T-helper 22 cell (primary cell): ENCODE data around the gene NAA15.
"Not testable (repeated sequence)": the region's sequence is repeated elsewhere in the genome, so short reads cannot be mapped to it uniquely, and the experiment has no call there.

Experiments
- DNase-seq: peaks from one replicate; pipeline ENCODE4 v3.0.0-alpha.2; 2020; ENCODE audit warnings: low read depth

NAA15 gene

DNA sequence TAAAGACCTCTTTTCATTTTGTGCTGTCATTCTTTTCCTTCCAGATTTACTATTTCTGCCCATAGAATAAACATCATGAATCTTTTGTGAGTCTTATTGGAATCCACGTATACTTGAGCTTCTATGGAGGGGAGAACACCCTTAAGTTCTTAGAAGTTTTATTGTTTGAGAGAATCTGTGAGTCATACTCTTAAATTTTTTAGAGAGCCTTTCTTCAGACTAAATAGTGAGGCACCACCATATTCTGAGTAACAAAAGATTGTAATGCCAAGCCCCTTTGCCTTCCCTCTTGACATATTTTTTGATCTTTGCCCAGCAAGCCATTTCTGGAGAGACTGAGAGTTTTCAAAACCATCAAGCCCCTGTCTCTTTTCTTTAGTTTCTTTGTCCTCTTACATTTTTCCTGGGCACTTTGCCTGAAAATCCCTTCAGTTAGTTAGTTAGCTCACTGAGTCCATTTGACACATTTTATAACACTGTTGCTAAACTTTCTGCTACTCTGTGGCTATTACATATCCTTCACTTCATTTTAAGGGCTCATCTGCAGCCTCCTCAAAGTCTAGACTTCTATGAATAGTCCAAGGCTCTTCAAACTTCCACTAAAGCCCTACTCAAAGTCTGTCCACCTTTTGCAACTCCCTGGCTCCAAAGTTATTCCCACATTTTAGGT lies 66.3 kb downstream of the NAA15 start:
- no peak for DNase-seq

DNA sequence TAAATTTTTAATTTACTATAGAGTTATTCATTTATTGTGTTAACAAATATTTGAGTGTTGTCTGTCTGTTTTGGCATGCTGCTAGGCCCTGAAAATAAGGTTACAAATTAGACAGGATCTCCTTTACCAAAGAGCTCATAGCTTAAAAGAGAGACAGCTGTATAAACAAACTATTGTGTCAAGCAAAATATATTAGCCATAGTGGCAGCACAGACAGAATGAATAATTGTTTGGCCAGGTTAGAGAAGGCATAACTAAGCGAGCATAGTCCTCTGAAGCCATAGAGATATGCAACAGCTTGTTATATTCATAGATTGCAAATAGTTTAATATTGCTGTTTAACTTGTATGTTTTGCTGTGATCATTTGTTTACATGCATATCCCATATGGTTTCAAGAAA lies 67.7 kb downstream of the NAA15 start:
- DNase-seq: no peak

GRCh38 chr4:139374251-139374650 lies 72.9 kb downstream of the NAA15 start:
- DNase-seq: no peak

GRCh38 chr4:139386421-139386820 lies 85.1 kb downstream of the NAA15 start:
- no peak for DNase-seq

DNA sequence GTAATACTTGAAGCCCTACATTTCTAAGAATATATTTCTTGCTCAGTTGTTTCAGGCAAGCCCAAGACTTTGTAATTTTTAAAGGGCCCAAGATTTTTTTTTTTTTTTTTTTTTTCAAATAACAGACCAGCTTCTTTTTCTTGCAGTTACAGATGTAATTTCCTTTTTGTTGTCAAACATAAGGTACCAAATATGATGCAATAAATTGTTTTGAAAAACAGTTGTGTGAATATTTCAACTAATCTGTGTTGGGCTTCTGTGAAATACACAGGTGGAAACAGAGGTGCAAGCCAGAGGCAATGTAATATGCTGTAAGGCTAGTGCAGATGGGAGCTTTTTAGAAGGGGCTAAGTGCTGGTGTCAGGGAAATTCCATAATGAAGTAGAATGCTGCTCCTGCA lies 87.8 kb downstream of the NAA15 start:
- DNase-seq: no peak

DNA sequence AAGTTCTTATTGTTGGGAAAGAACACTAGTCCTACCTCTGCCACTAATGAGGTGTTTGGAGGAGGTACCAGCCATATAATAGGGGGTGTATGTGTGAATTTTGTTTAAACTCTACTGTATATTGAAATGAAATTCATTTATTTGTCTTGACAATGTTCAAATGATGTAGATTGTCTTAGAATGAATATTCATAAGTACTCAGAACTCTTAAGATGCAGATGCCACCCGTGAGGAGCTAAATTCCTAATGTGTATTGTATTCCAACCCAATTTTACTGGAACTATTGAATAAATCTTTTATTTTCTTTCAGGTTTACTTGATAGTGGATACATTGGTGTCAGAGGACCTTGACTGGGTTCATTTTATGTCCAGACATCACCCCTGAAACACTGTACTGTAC lies 88.7 kb downstream of the NAA15 start:
- DNase-seq: no peak

- no peak for DNase-seq
Measured at GRCh38 chr4:139391731-139392130, 90.4 kb downstream of the NAA15 start.

DNA sequence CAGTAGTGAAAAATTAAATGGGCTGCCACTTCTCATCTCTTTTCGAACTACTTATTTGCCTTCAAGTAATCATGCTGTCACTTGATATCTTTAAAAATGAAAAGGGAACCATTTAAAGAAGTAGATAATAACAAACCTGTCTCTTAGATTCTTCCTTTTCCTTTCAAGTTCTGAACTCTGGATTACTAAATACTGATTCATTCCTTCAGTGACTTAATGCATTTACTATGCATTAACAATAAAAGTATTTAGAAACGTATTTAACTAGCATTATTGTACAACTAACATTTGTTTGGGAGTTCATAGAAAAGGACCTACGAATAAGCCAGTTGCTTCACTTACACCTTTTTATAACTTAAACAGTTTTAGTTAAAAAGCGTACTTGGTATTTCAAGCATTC lies 91.5 kb downstream of the NAA15 start:
- DNase-seq: no peak

- DNase-seq: no peak
Measured at GRCh38 chr4:139401368-139401767, 100.1 kb downstream of the NAA15 start.

DNA sequence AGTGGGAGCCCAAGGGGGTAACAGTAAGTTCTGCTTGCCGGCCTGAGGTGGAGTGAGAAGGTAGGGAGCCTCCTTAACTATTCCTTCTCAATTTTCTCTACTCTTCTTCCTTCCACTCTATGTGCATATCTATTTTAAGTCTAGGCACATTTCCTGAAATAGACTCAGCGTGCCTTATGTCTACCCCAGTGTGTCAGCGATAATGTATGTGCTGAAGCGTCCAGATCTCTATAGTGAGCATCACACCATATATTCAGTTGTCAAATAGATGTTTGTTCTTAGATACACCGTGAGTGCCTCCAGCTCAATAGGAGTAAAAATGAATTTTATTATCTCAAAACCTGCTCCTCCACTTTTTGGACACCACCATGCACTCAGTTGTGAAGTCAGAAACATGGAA lies 101.1 kb downstream of the NAA15 start:
- no peak for DNase-seq

- no peak for DNase-seq
Measured at GRCh38 chr4:139403462-139403861, 102.2 kb downstream of the NAA15 start.

DNA sequence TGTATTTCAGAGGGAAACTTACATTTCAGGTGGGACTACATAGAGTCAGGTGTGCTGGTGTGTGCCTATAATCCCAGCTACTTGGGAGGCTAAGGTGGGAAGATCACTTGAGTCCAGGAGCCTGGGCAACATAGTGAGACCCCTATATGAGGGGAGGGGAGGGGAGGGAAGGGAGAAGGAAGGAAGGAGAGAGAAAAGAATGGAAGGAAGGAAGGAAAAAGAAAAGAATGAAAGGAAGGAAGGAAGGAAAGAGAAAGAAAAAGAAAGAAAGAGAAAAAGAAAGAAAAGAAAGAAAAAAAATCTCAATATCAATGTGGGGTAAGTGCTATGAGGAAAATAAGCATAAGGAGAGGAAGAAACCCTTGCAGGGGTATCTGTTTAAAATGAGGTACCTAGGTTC lies 109.0 kb downstream of the NAA15 start:
- DNase-seq: no peak

DNA sequence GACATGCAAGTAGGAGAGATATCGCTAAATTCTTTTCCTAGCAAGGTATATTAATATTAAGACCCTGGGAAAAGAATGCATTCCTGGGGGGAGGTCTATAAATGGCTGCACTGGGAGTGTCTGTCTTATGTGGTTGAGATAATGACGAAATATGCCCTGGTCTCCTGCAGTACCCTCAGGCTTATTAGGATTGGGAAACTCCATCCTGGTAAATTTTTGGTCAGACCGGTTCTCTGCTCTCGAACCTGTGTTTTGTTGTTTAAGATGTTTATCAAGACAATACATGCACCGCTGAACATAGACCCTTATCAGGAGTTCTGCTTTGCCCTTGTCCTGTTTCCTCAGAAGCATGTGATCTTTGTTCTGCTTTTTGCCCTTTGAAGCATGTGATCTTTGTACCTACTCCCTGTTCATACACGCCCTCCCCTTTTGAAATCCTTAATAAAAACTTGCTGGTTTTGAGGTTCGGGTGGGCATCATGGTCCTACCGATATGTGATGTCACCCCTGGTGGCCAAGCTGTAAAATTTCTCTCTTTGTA lies 113.4 kb downstream of the NAA15 start:
- DNase-seq: not testable (repeated sequence)

GRCh38 chr4:139416073-139416673 lies 114.9 kb downstream of the NAA15 start:
- no peak for DNase-seq

DNA sequence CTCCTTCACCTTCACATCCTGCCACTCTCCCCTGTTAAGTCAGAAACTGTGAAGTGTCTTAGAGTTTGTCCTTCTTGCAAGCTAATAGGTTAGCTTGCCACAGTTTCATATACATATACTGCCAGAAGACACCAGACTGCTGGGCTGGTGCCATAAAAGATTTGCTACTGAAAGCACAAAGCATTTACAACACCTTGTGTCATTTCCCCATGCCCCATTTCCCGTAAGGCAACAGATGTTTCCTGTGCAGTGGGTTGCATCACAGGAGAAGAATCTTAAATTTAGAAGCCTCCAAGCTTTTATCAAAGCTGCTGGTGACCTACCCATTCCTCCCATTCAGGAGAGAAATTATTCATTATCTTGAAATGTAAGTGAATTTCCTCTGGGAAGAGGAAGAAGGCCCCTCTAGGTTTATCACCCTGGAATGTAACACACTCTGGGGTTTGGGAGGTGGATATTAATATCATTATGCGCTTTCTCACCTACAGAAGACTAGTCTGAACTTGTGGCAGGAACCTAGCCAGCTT lies 118.1 kb downstream of the NAA15 start:
- no peak for DNase-seq

DNA sequence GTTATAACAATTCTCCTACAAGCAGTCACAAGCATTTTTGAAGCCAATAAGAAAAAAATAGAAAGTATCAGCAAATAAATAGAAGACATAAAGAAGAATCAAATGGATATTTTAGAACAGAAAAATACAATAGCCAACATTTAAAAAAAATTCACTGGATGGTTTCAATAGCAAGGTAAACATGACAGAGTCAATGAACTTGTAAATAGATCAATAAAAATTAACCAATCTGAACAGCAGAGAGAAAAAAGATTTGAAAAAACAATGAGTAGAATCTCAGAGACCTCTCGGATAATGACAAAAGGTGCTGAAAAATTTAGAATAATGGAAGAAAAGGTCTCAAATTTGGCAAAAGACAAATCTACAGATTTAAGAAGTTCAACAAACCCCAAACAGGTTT lies 119.3 kb downstream of the NAA15 start:
- no peak for DNase-seq

GRCh38 chr4:139436122-139436521 lies 134.8 kb downstream of the NAA15 start:
- no peak for DNase-seq

GRCh38 chr4:139438141-139438540 lies 136.8 kb downstream of the NAA15 start:
- DNase-seq: no peak

DNA sequence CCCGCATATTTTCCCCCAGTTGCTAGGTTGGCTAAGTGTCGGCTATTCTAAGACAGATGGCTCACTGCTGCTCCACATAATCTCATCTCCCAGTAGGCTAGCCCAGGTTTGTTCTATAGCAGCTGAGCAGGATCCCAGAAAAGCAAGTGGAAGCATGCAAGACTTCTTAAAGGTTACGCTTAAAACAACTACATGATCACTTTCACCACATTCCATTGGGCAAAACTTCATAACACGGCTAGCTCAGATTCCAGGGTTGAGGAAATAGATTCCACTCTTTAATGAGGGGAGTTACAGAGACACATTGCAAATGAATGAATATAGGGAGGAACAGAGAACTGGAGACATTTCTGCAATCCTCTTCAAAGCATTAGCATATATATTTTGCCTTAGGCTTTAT lies 139.7 kb downstream of the NAA15 start:
- no peak for DNase-seq

- no peak for DNase-seq
Measured at GRCh38 chr4:139443661-139444060, 142.4 kb downstream of the NAA15 start.

DNA sequence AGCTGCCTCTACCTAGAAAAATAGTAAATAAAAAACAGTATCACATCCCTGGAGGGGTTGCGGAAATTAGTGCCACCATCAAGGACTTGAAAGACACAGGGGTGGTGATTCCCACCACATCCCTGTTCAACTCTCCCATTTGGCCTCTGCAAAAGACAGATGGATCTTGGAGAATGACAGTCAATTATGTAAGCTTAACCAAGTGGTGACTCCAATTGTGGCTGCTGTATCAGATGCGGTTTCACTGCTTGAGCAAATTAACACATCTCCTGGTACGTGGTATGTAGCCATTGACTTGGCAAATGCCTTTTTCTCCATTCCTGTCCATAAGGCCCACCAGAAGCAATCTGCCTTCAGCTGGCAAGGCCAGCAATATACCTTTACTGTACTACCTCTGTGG lies 143.6 kb downstream of the NAA15 start:
- not testable (repeated sequence) for DNase-seq

- DNase-seq: not testable (repeated sequence)
Measured at GRCh38 chr4:139447078-139447477, 145.8 kb downstream of the NAA15 start.

DNA sequence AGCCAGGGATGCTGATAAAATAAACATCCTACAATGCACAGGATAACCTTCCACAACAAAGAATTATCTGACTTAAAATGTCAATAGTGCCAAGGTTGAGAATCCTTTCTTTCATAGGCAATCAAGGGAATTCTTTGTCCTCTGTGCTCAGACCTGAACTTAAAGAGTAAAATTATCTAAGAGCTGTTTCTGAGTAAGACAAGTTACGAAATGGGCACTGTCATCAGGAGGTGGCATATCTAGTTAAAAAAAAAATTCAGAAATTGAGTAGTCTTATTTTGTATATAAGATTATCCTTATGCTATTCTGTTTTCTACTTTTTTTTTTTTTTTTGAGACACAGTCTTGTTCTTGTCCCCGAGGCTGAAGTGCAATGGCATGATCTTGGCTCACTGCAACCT lies 149.3 kb downstream of the NAA15 start:
- no peak for DNase-seq

DNA sequence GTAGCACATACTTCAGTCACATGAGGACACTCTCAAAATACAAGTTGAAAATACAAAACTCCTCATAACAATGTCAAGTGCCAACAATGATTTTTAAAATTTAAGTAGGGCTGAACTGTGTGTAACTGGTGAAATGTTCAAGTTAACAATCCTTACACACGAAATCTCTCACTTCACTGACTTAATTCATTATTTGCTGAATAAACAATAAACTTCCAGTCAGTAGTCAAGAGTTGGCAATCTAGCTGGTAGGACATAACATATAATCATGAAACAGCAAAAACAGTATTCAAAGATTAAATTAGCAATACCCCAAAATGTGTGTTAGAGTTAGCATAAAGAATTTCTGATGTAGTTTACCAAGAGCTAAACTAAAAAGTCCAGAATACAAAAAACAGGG lies 150.7 kb downstream of the NAA15 start:
- no peak for DNase-seq
